Suprapubic skin (tissue), 4 donors: ENCODE data around the gene BTN3A1. TPM values are rescaled to one million over a fixed set of nuclear protein-coding genes. Genes with fewer than 3 reads are reported as not detected.

Experiments
- DNase-seq, 2 donors: peaks; one replicate each; pipeline ENCODE4 v3.0.0-alpha.2; 2019; ENCODE audit warnings: low spot score in 2 of 2
- H3K27ac ChIP-seq: fragments of 200-600 bp; sonication (generic); one replicate; pipeline ENCODE4 v1.5.1; 2019
- H3K27me3 ChIP-seq: fragments of 200-600 bp; sonication (generic); one replicate; pipeline ENCODE4 v1.5.1; 2019
- H3K36me3 ChIP-seq: fragments of 200-600 bp; sonication (generic); one replicate; pipeline ENCODE4 v1.5.1; 2019
- H3K4me1 ChIP-seq: fragments of 200-600 bp; sonication (generic); one replicate; pipeline ENCODE4 v1.5.1; 2019
- H3K4me3 ChIP-seq: fragments of 200-600 bp; sonication (generic); one replicate; pipeline ENCODE4 v1.5.1; 2019; ENCODE audit warnings: mild to moderate bottlenecking
- H3K9me3 ChIP-seq: fragments of 200-600 bp; sonication (generic); one replicate; pipeline ENCODE4 v1.5.1; 2019
- EP300 ChIP-seq: sonication (generic); formaldehyde crosslinking; IDR thresholded peaks from one replicate; pipeline ENCODE4 v1.6.1; 2017; ENCODE audit warnings: antibody characterized with exemption
- POLR2A ChIP-seq, 2 donors: fragments of 450-650 bp; IDR thresholded peaks; one replicate each; pipeline ENCODE4 v1.6.1; 2017; ENCODE audit warnings: antibody characterized with exemption in 2 of 2, mild to moderate bottlenecking in 2 of 2, moderate library complexity in 2 of 2
- POLR2AphosphoS5 ChIP-seq, 3 donors: sonication (generic); formaldehyde crosslinking; IDR thresholded peaks; one replicate each; pipeline ENCODE4 v1.6.1; 2017; ENCODE audit warnings: antibody characterized with exemption in 3 of 3
- WGBS: methylation state at CpG from one replicate; pipeline ENCODE4 v1.1.5; 2018; 5-methylcytosine and 5-hydroxymethylcytosine counted together
- total RNA-seq, 4 donors: library from RNA; depleted of rRNA; stranded (reverse); fragments of >200 nt; gene quantifications; one replicate each; pipeline ENCODE4 v1.1.0, GENCODE V29; 2016
- TF ChIP-seq, protein P1 (sequence below), 2 donors: fragments of 200-600 bp in 1 of 2; fragments of 450-650 bp in 1 of 2; sonication (generic) in 1 of 2; IDR thresholded peaks; one replicate each; pipeline ENCODE4 v1.5.1; 2016 to 2019; ENCODE audit warnings: antibody characterized with exemption in 2 of 2, mild to moderate bottlenecking in 1 of 2, moderate library complexity in 1 of 2

Gene BTN3A1
- total RNA-seq, 4 donors from 2014 or later: 11.4 to 28.1 (median 14.5) TPM

DNA sequence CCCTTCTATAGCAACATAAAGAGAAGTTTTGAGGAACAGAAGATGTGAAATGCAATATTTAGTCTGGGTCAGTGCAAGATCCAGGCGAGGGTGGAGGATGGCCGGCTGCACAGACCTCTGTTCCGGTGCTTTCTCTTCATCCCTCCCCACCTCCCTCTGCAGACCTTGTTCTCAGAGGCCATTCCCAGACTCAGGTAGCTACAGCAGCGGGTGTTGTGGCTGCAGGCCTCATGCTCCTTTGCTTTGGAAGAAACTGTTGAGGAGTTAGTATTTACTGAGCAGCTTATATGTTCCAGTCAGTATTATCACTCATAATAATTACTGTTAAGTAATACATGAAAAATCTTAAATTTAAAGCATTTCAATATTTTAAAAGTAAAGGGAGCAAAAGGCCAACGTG is 39.9 kb downstream of the BTN3A1 start:
- H3K9me3 ChIP-seq: no peaks in the 10 kb centered on the region
- TF ChIP-seq, protein P1, sequence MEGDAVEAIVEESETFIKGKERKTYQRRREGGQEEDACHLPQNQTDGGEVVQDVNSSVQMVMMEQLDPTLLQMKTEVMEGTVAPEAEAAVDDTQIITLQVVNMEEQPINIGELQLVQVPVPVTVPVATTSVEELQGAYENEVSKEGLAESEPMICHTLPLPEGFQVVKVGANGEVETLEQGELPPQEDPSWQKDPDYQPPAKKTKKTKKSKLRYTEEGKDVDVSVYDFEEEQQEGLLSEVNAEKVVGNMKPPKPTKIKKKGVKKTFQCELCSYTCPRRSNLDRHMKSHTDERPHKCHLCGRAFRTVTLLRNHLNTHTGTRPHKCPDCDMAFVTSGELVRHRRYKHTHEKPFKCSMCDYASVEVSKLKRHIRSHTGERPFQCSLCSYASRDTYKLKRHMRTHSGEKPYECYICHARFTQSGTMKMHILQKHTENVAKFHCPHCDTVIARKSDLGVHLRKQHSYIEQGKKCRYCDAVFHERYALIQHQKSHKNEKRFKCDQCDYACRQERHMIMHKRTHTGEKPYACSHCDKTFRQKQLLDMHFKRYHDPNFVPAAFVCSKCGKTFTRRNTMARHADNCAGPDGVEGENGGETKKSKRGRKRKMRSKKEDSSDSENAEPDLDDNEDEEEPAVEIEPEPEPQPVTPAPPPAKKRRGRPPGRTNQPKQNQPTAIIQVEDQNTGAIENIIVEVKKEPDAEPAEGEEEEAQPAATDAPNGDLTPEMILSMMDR (IDR thresholded peaks at IDR 0.05): no peak
- TF ChIP-seq POLR2AphosphoS5 (IDR thresholded peaks at IDR 0.05) (no peak), EP300 (no peak), POLR2A (IDR thresholded peaks at IDR 0.05) (no peak)
- no peaks in the 10 kb centered on the region for H3K27me3 ChIP-seq
- H3K27ac ChIP-seq: no peak overlapping the region
- H3K4me1 ChIP-seq: peaks cover 29% of the 10 kb centered on the region
- peaks cover 8% of the 10 kb centered on the region for H3K36me3 ChIP-seq
- DNase-seq: no peak
- 72% methylated on average over 5 of the region's 5 CpGs for WGBS
- H3K4me3 ChIP-seq: peak overlapping the region; percentile 52

DNA sequence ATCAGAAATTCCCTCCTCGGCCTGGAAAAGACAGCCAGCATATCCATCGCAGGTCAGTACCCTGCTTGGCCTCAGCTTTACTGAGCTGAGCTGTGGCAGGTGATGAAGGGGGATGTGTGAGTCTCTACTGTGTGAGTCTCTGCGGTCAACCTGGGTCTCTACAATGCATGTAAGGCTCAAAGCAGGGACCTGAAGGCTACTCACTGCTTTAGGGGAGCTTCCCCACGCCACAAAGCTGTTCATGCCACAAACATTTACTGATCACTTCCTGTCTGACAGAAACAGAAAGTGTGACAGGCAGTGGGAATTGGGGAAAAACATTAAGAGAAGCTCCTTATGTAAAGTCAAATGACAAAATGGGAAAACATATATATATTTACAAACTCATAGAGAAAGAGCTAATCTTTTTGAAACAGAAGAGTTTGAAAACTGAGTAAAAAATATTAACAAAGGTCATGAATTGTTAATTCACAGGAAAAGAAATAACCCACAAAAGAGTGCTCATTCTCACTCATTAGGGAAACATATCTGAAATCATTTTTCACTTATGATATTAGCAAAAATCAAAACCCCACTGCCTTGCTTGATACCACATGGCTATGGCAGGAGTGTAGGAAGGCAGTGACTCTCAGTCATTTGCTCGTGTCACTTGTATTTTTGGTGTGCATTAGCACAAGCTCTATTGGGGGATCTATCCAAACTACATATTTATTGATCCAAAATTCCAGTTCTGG is 44.0 kb downstream of the BTN3A1 start:
- Histone ChIP-seq H3K4me1 (peaks cover 11% of the 10 kb centered on the region), H3K4me3 (no peak overlapping the region), H3K36me3 (peaks cover 29% of the 10 kb centered on the region), H3K27me3 (no peaks in the 10 kb centered on the region), H3K9me3 (no peaks in the 10 kb centered on the region), H3K27ac (no peak overlapping the region)
- WGBS: 84% methylated on average over 5 of the region's 5 CpGs
- TF ChIP-seq EP300: no peak
- TF ChIP-seq POLR2A (IDR thresholded peaks at IDR 0.05): no peak
- TF ChIP-seq, protein P1 (IDR thresholded peaks at IDR 0.05): no peak
- no peak for TF ChIP-seq POLR2AphosphoS5 (IDR thresholded peaks at IDR 0.05)
- no peak for DNase-seq

DNA sequence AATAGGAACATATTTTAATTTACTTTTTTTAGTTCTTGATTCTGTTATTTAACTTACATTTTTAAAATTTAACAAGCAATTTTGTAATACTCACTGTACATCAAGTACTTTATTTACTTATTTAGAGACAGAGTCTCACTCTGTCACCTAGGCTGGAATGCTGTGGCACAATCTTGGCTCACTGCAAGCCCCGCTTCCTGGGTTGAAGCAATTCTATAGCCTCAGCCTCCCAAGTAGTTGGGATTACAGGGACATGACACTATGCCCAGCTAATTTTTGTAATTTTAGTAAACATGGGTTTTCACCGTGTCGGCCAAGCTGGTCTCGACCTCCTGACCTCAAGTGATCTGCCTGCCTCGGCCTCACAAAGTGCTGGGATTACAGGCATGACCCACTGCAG is 45.2 kb downstream of the BTN3A1 start:
- Histone ChIP-seq H3K36me3 (peaks cover 29% of the 10 kb centered on the region), H3K27me3 (no peaks in the 10 kb centered on the region), H3K27ac (no peak overlapping the region), H3K4me1 (no peaks in the 10 kb centered on the region), H3K4me3 (no peak overlapping the region), H3K9me3 (no peaks in the 10 kb centered on the region)
- no peak for DNase-seq
- 94% methylated on average over 5 of the region's 5 CpGs for WGBS
- no peak for TF ChIP-seq POLR2A (IDR thresholded peaks at IDR 0.05)
- TF ChIP-seq, protein P1 (IDR thresholded peaks at IDR 0.05): no peak
- no peak for TF ChIP-seq EP300
- no peak for TF ChIP-seq POLR2AphosphoS5 (IDR thresholded peaks at IDR 0.05)

DNA sequence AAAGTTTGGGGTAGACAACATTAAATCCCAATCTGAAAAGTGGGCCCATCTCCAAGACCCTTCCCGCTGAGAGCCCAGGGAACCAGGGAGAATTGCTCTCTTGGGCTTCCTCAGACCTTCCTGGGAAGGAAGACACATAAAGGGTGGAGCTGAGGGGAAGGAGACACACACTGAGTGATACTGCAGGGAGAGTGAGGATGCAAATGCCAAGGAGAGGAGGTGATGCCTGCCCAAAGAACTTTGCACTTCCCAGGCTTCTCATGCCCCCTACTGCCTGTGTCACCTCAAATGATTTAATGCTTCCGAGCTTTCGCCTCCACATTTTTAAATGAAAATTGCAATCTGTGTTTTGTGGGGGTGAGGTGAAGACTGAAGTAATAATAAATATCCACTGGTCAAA is 48.2 kb downstream of the BTN3A1 start:
- Histone ChIP-seq H3K4me1 (no peaks in the 10 kb centered on the region), H3K9me3 (no peaks in the 10 kb centered on the region), H3K27me3 (no peaks in the 10 kb centered on the region), H3K4me3 (no peak overlapping the region), H3K36me3 (peaks cover 22% of the 10 kb centered on the region), H3K27ac (no peak overlapping the region)
- no peak for DNase-seq
- 100% methylated on average over 3 of the region's 3 CpGs for WGBS
- TF ChIP-seq POLR2AphosphoS5 (IDR thresholded peaks at IDR 0.05) (no peak), POLR2A (IDR thresholded peaks at IDR 0.05) (no peak), EP300 (no peak)
- TF ChIP-seq, protein P1 (IDR thresholded peaks at IDR 0.05): no peak

DNA sequence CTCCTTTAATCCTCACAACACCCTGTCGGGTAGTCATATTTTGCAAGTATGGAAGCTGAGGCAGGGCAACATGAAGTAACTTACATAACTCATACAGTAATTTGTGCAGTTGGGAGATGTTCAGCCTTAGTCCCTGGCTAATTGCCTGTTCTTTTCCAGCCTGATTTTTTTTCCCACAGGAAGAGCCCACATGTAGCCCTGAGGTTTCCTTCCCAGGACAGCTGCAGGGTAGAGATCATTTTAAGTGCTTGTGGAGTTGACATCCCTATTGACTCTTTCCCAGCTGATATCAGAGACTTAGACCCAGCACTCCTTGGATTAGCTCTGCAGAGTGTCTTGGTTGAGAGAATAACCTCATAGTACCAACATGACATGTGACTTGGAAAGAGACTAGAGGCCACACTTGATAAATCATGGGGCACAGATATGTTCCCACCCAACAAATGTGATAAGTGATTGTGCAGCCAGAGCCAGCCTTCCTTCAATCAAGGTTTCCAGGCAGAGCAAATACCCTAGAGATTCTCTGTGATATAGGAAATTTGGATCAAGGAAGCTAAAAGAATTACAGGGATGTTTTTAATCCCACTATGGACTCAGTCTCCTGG is 50.7 kb downstream of the BTN3A1 start:
- TF ChIP-seq POLR2AphosphoS5 (IDR thresholded peaks at IDR 0.05) (no peak), EP300 (no peak), POLR2A (IDR thresholded peaks at IDR 0.05) (no peak)
- TF ChIP-seq, protein P1 (IDR thresholded peaks at IDR 0.05): no peak
- no peak overlapping the region for H3K27ac ChIP-seq
- no peak for DNase-seq
- WGBS: 74% methylated on average over 1 of the region's 1 CpG
- no peak overlapping the region for H3K4me3 ChIP-seq
- peaks cover 22% of the 10 kb centered on the region for H3K36me3 ChIP-seq
- H3K4me1 ChIP-seq: peaks cover 11% of the 10 kb centered on the region
- H3K9me3 ChIP-seq: no peaks in the 10 kb centered on the region
- H3K27me3 ChIP-seq: no peaks in the 10 kb centered on the region
